Upper lobe of right lung (tissue), 1 donor: ENCODE data around the gene TARM1. TPM values are rescaled to one million over a fixed set of nuclear protein-coding genes. Genes with fewer than 3 reads are reported as not detected.

ENCODE experiments used
- ATAC-seq: fragments of 200-7000 bp; cut with Tn5 transposase; one replicate; pipeline ENCODE4 v1.9.1; 2020; ENCODE audit warnings: mild to moderate bottlenecking, moderate library complexity
- DNase-seq: peaks from one replicate; pipeline ENCODE4 v3.0.0-alpha.2; 2020
- H3K27ac ChIP-seq: fragments of 200-600 bp; one replicate; pipeline ENCODE4 v1.8.0; 2022
- H3K27me3 ChIP-seq: fragments of 200-600 bp; one replicate; pipeline ENCODE4 v1.8.0; 2022; ENCODE audit warnings: mild to moderate bottlenecking
- H3K36me3 ChIP-seq: fragments of 200-600 bp; one replicate; pipeline ENCODE4 v1.8.0; 2022
- H3K4me1 ChIP-seq: fragments of 200-600 bp; one replicate; pipeline ENCODE4 v1.8.0; 2022
- H3K4me3 ChIP-seq: fragments of 200-600 bp; one replicate; pipeline ENCODE4 v1.8.0; 2022; ENCODE audit warnings: mild to moderate bottlenecking
- H3K9me3 ChIP-seq: fragments of 200-600 bp; one replicate; pipeline ENCODE4 v1.8.0; 2022
- intact Hi-C: fragments of 100-400 bp; cut with DNase I; formaldehyde crosslinking; loops from one replicate; pipeline ENCODE4 v1.11.0; 2022
- total RNA-seq: library from RNA; stranded (reverse); fragmentation: NEBNext Ultra II Directional; extraction: Animal tissue kit (Norgen Biotek cat#: 25700); gene quantifications from one replicate; pipeline ENCODE4 v1.2.1, GENCODE V29; 2021
- TF ChIP-seq, protein P1 (sequence below): fragments of 200-600 bp; IDR thresholded peaks from one replicate; pipeline ENCODE4 v1.8.0; 2022; ENCODE audit warnings: antibody characterized with exemption
- donor health status: DM: no; HTN: yes; CAD: no; lungs with severe emphysema.

TARM1 gene
- total RNA-seq, 1 donor from 2014 or later = not detected

DNA sequence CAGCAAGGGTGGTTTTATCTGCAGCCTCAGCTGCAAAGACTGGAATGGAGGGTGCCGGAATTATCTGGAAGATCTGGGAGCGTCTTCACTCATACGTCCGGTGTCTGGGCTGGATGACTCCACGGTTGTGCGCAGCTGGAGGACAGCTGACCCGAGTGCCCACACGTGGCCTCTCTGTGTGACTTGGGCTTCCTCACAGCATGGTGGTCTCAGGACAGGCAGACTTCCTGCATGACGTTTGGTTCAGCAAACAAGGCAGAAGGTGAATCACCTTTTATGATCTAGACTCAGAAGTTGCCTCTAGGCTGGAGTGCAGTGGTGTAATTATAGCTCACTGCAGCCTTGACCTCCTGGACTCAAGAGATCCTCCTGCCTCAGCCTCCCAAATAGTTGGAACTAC lies 56.5 kb downstream of the TARM1 start:
- intact Hi-C loops = loop anchor here (5.0 to 10.0 kb wide), 2 partner anchors 120 to 182 kb away; partner anchors contain the start of gene CACNG7

DNA sequence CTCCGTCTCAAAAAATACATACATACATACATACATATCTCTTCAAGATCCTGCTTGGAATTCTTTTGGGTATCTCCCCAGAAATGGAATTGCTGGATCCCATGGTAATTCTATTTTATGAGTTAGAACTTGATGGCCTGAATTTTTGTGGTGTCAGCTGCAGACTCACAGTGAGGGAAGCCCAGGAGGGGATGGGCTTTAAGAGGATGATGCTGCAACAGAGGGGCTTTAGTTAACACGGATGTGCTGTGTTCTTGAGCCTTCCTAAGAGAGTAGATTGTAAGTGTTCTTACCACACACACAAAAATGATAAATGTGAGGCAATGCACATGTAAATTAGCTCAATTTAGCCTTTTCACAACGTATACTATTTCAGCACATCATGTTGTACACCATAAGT lies 58.0 kb downstream of the TARM1 start:
- no peaks in the 10 kb centered on the region for H3K36me3 ChIP-seq
- no peak for DNase-seq
- ATAC-seq = no peak
- H3K27me3 ChIP-seq = peaks cover 15% of the 10 kb centered on the region
- H3K4me3 ChIP-seq = no peak overlapping the region
- intact Hi-C loops = loop anchor here (5.0 to 10.0 kb wide), 2 partner anchors 118 to 181 kb away; partner anchors contain the start of gene CACNG7
- H3K4me1 ChIP-seq = no peaks in the 10 kb centered on the region
- no peaks in the 10 kb centered on the region for H3K9me3 ChIP-seq
- TF ChIP-seq, protein P1, sequence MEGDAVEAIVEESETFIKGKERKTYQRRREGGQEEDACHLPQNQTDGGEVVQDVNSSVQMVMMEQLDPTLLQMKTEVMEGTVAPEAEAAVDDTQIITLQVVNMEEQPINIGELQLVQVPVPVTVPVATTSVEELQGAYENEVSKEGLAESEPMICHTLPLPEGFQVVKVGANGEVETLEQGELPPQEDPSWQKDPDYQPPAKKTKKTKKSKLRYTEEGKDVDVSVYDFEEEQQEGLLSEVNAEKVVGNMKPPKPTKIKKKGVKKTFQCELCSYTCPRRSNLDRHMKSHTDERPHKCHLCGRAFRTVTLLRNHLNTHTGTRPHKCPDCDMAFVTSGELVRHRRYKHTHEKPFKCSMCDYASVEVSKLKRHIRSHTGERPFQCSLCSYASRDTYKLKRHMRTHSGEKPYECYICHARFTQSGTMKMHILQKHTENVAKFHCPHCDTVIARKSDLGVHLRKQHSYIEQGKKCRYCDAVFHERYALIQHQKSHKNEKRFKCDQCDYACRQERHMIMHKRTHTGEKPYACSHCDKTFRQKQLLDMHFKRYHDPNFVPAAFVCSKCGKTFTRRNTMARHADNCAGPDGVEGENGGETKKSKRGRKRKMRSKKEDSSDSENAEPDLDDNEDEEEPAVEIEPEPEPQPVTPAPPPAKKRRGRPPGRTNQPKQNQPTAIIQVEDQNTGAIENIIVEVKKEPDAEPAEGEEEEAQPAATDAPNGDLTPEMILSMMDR = no peak
- no peak overlapping the region for H3K27ac ChIP-seq

More for the DNA sequence above, 56.5 kb downstream of the TARM1 start:
- DNase-seq (no peak), ATAC-seq (no peak)
- Histone ChIP-seq H3K36me3 (no peaks in the 10 kb centered on the region), H3K27ac (no peak overlapping the region), H3K4me3 (no peak overlapping the region), H3K4me1 (no peaks in the 10 kb centered on the region), H3K27me3 (peaks cover 15% of the 10 kb centered on the region), H3K9me3 (no peaks in the 10 kb centered on the region)
- TF ChIP-seq, protein P1 = no peak

GRCh38 chr19:54021932-54022331 lies 59.2 kb downstream of the TARM1 start:
- DNase-seq (no peak), ATAC-seq (no peak)
- Histone ChIP-seq H3K36me3 (no peaks in the 10 kb centered on the region), H3K9me3 (no peaks in the 10 kb centered on the region), H3K27me3 (peaks cover 15% of the 10 kb centered on the region), H3K4me1 (no peaks in the 10 kb centered on the region), H3K4me3 (no peak overlapping the region), H3K27ac (no peak overlapping the region)
- TF ChIP-seq, protein P1 = no peak
- intact Hi-C loops = loop anchor here (5.0 to 10.0 kb wide), 2 partner anchors 117 to 180 kb away; partner anchors contain the start of gene CACNG7

- TF ChIP-seq, protein P1 = no peak
- no peaks in the 10 kb centered on the region for H3K4me1 ChIP-seq
- ATAC-seq (no peak), DNase-seq (no peak)
- H3K36me3 ChIP-seq = no peaks in the 10 kb centered on the region
- H3K27me3 ChIP-seq = peaks cover 15% of the 10 kb centered on the region
- no peak overlapping the region for H3K4me3 ChIP-seq
- intact Hi-C loops = loop anchor here (5.0 to 10.0 kb wide), 2 partner anchors 117 to 179 kb away; partner anchors contain the start of gene CACNG7
- no peaks in the 10 kb centered on the region for H3K9me3 ChIP-seq
- no peak overlapping the region for H3K27ac ChIP-seq
These were observed 59.8 kb downstream of the TARM1 start for GRCh38 chr19:54021363-54021762.

Other genes starting within 250 kb of the TARM1 start
- gene MYADM, start 213.5 kb downstream of the TARM1 start, total RNA-seq = 131 TPM
- gene PRKCG, start 199.2 kb downstream of the TARM1 start, total RNA-seq = not detected
- gene CACNG7, start 172.1 kb downstream of the TARM1 start, total RNA-seq = not detected
- 0.12 TPM for gene CACNG8, start 118.4 kb downstream of the TARM1 start, total RNA-seq
- not detected for gene CACNG6, start 89.7 kb downstream of the TARM1 start, total RNA-seq
- gene VSTM1, start 17.5 kb downstream of the TARM1 start, total RNA-seq = 1.1 TPM
- 59.5 TPM for gene OSCAR, start 19.4 kb upstream of the TARM1 start, total RNA-seq
- 115 TPM for gene NDUFA3, start 21.5 kb upstream of the TARM1 start, total RNA-seq
- gene TFPT, start 34.3 kb upstream of the TARM1 start, total RNA-seq = 19.5 TPM
- gene PRPF31, start 34.4 kb upstream of the TARM1 start, total RNA-seq = 44.9 TPM
- gene CNOT3, start 56.4 kb upstream of the TARM1 start, total RNA-seq = 39.4 TPM
- 9.2 TPM for gene LENG1, start 78.4 kb upstream of the TARM1 start, total RNA-seq
- gene TMC4, start 91.8 kb upstream of the TARM1 start, total RNA-seq = 48.3 TPM
- 57.9 TPM for gene MBOAT7, start 108.2 kb upstream of the TARM1 start, total RNA-seq
- gene TSEN34, start 109.9 kb upstream of the TARM1 start, total RNA-seq = 34.7 TPM
- 1,039 TPM for gene RPS9, start 119.5 kb upstream of the TARM1 start, total RNA-seq
- gene LILRB3, start 141.6 kb upstream of the TARM1 start, total RNA-seq = 61.5 TPM
- 21.4 TPM for gene LILRA6, start 161.4 kb upstream of the TARM1 start, total RNA-seq
- gene LILRB5, start 175.9 kb upstream of the TARM1 start, total RNA-seq = 9.1 TPM
- gene LILRB2, start 199.7 kb upstream of the TARM1 start, total RNA-seq = 18.8 TPM
- 13.5 TPM for gene LILRA5, start 231.8 kb upstream of the TARM1 start, total RNA-seq